Activated B cell treated with CpG ODN at 0.5 μM for 24 hours (primary cell): Measurements from ENCODE around the gene RGS10. TPM values are rescaled to one million over a fixed set of nuclear protein-coding genes. Genes with fewer than 3 reads are reported as not detected.

ENCODE experiments used
- ATAC-seq: fragments of 200-7000 bp; cut with Tn5 transposase; one replicate; pipeline ENCODE4 v1.10.0; 2021; ENCODE audit warnings: low read depth, mild to moderate bottlenecking, moderate library complexity
- CTCF ChIA-PET: fragments of 350-600 bp; sonication (Branson Sonifier 250); formaldehyde crosslinking; loops from one replicate; lab custom pipeline; 2021; ENCODE audit warnings: antibody characterized with exemption; lab: Charles Lee
- POLR2A ChIA-PET: fragments of 350-600 bp; sonication (Branson Sonifier 250); formaldehyde crosslinking; loops from one replicate; lab custom pipeline; 2021; ENCODE audit warnings: antibody characterized with exemption; lab: Charles Lee
- DNase-seq: peaks from one replicate; pipeline ENCODE4 v3.0.0; 2022
- H3K27ac Mint-ChIP-seq: one replicate; pipeline ENCODE4 v1.8.0; 2020; ENCODE audit warnings: mixed read lengths
- H3K27me3 Mint-ChIP-seq: one replicate; pipeline ENCODE4 v1.8.0; 2021; ENCODE audit warnings: mixed read lengths
- H3K36me3 Mint-ChIP-seq: one replicate; pipeline ENCODE4 v1.8.0; 2021; ENCODE audit warnings: low read depth, mixed read lengths
- H3K4me1 Mint-ChIP-seq: one replicate; pipeline ENCODE4 v1.8.0; 2021; ENCODE audit warnings: mixed read lengths
- H3K4me3 Mint-ChIP-seq: one replicate; pipeline ENCODE4 v1.8.0; 2020; ENCODE audit warnings: mild to moderate bottlenecking, mixed read lengths
- H3K9me3 Mint-ChIP-seq: one replicate; pipeline ENCODE4 v1.8.0; 2020; ENCODE audit warnings: mixed read lengths
- CTCF ChIP-seq: fragments of 200-600 bp; IDR thresholded peaks from one replicate; pipeline ENCODE4 v1.8.0; 2022; ENCODE audit warnings: antibody characterized with exemption, mild to moderate bottlenecking
- intact Hi-C: fragments of 100-400 bp; cut with micrococcal nuclease; formaldehyde crosslinking; loops from one replicate; pipeline ENCODE4 v1.15.1; 2024
- total RNA-seq: library from RNA; stranded (reverse); gene quantifications from 2 replicates; pipeline ENCODE4 v1.2.3, GENCODE V29; 2022

The RGS10 gene, protein sequence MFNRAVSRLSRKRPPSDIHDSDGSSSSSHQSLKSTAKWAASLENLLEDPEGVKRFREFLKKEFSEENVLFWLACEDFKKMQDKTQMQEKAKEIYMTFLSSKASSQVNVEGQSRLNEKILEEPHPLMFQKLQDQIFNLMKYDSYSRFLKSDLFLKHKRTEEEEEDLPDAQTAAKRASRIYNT
- 53.5 and 56.6 TPM in 2 replicates for total RNA-seq

- intact Hi-C loops = loop anchor here (1.0 to 5.0 kb wide), 7 partner anchors 40 to 975 kb away; partner anchors contain the start of genes BAG3 and PRDX3
- peak; percentile 67 for DNase-seq
- Mint-ChIP-seq H3K9me3 (no peaks in the 10 kb centered on the region), H3K27ac (peak within 1 kb of the TSS; percentile 87), H3K4me1 (peaks cover 45% of the 10 kb centered on the region), H3K36me3 (no peaks in the 10 kb centered on the region), H3K4me3 (peak within 1 kb of the TSS; percentile 91), H3K27me3 (peaks cover 2% of the 10 kb centered on the region)
- CTCF ChIA-PET = interaction anchor here (0.7 to 4.4 kb wide), 16 partner anchors 9 to 343 kb away, joined by 3 to 36 read pairs (median 4); partner anchors contain the start of gene GRK5
- peak; percentile 79 for ATAC-seq
- POLR2A ChIA-PET = interaction anchor here (0.6 to 2.2 kb wide), 19 partner anchors 15 to 450 kb away, joined by 3 to 36 read pairs (median 4); partner anchors contain the start of genes BAG3 and GRK5
- no peak for TF ChIP-seq CTCF
Observed at GRCh38 chr10:119542357-119542987, at the start of gene RGS10. Gene RGS10, minus strand, starts transcription at chr10:119542719. Its CDS starts 81 bp downstream, at chr10:119542638.

GRCh38 chr10:119588071-119588470 lies 45.6 kb upstream of the RGS10 start:
- no peak for ATAC-seq
- intact Hi-C loops = no loop called here
- Mint-ChIP-seq H3K9me3 (no peaks in the 10 kb centered on the region), H3K4me1 (peaks cover 17% of the 10 kb centered on the region), H3K36me3 (peaks cover 28% of the 10 kb centered on the region), H3K27ac (no peak overlapping the region), H3K27me3 (no peaks in the 10 kb centered on the region), H3K4me3 (no peak overlapping the region)
- ChIA-PET POLR2A (interaction anchor here (0.6 to 1.2 kb wide), 3 partner anchors 8 to 20 kb away, joined by 3 read pairs; no protein-coding TSS in a partner anchor), CTCF (no interaction called here)
- no peak for TF ChIP-seq CTCF
- DNase-seq = no peak

DNA sequence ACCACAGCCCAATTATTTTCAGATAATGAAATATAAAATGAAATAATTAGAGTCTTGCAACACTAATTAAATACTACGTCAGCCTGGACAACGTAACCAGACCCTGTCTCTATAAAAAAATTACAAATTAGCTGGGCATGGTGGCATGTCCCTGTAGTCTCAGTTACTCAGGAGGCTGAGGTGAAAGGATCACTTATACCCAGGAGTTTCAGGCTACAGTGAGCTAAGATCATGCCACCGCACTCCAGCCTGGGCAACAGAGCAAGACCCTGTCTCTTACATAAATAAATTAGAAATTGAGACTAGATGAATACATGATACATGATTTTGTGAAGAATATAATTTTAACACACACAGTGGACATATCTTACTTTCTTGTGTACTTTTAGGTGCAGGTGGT lies 35.8 kb upstream of the RGS10 start:
- Mint-ChIP-seq H3K36me3 (peaks cover 71% of the 10 kb centered on the region), H3K27ac (no peak overlapping the region), H3K27me3 (no peaks in the 10 kb centered on the region), H3K4me3 (no peak overlapping the region), H3K9me3 (no peaks in the 10 kb centered on the region), H3K4me1 (peaks cover 3% of the 10 kb centered on the region)
- TF ChIP-seq CTCF = no peak
- DNase-seq = no peak
- ChIA-PET POLR2A (no interaction called here), CTCF (no interaction called here)
- no peak for ATAC-seq
- intact Hi-C loops = no loop called here

- no peak overlapping the region for H3K27ac Mint-ChIP-seq
- no peak for TF ChIP-seq CTCF
- H3K27me3 Mint-ChIP-seq = no peaks in the 10 kb centered on the region
- intact Hi-C loops = no loop called here
- no peak overlapping the region for H3K4me3 Mint-ChIP-seq
- peaks cover 68% of the 10 kb centered on the region for H3K36me3 Mint-ChIP-seq
- POLR2A ChIA-PET = interaction anchor here (0.6 kb wide), 1 partner anchor 369 kb away, joined by 5 read pairs; the partner anchor contains the start of gene GRK5
- no peaks in the 10 kb centered on the region for H3K9me3 Mint-ChIP-seq
- ATAC-seq = no peak
- DNase-seq = no peak
- H3K4me1 Mint-ChIP-seq = peaks cover 3% of the 10 kb centered on the region
- CTCF ChIA-PET = no interaction called here
Observed at GRCh38 chr10:119575991-119576390, 33.5 kb upstream of the RGS10 start.

DNA sequence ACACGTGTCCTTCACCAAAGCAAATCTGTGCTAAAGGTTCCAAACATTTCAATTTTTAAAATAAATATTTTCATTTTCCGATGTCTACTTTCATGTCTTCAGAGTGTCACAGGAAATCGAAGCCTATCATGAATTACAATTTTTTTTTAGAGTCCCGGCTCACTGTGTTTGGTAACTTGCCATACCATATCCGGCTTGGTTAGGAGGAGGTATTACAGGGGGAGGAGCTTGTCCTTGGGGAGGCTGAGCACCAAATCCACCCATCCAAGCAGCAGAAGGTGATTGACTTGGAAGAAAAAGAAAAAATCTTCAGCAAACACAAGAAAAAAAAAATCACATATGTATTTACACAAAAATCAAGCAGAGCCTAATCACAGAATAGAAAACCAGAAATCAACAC lies 33.0 kb upstream of the RGS10 start:
- intact Hi-C loops = no loop called here
- H3K27ac Mint-ChIP-seq = peak overlapping the region; percentile 30
- no peak for ATAC-seq
- ChIA-PET CTCF (no interaction called here), POLR2A (interaction anchor here (0.6 to 0.7 kb wide), 2 partner anchors 45 to 368 kb away, joined by 3 to 5 read pairs; partner anchors contain the start of gene GRK5)
- H3K4me1 Mint-ChIP-seq = peaks cover 3% of the 10 kb centered on the region
- no peak overlapping the region for H3K4me3 Mint-ChIP-seq
- H3K27me3 Mint-ChIP-seq = no peaks in the 10 kb centered on the region
- no peak for DNase-seq
- TF ChIP-seq CTCF = no peak
- no peaks in the 10 kb centered on the region for H3K9me3 Mint-ChIP-seq
- H3K36me3 Mint-ChIP-seq = peaks cover 68% of the 10 kb centered on the region
